B cell (primary cell): ENCODE measurements around the gene LRRC43. TPM values are rescaled to one million over a fixed set of nuclear protein-coding genes. Genes with fewer than 3 reads are reported as not detected.

Experiments
- ATAC-seq: fragments of 200-7000 bp; cut with Tn5 transposase; one replicate; pipeline ENCODE4 v1.10.0; 2021; ENCODE audit warnings: low read depth, mild to moderate bottlenecking, moderate number of reproducible peaks, moderate library complexity
- CTCF ChIA-PET: fragments of 350-600 bp; sonication (Branson Sonifier 250); formaldehyde crosslinking; loops from one replicate; lab custom pipeline; 2021; ENCODE audit warnings: antibody characterized with exemption, inconsistent platforms; lab: Charles Lee
- POLR2A ChIA-PET: fragments of 350-600 bp; sonication (Branson Sonifier 250); formaldehyde crosslinking; loops from one replicate; lab custom pipeline; 2021; ENCODE audit warnings: antibody characterized with exemption; lab: Charles Lee
- DNase-seq: peaks from one replicate; pipeline ENCODE4 v3.0.0; 2013
- H2AFZ ChIP-seq: 2 replicates; pipeline ENCODE4 v1.6.1; 2012; ENCODE audit warnings: mild to moderate bottlenecking, low read depth, low read length; ENCODE audit not compliant: insufficient read depth, poor library complexity, severe bottlenecking
- H3K27ac ChIP-seq, 2 donors: 1 replicate in 1 of 2; 2 replicates in 1 of 2; pipeline ENCODE4 v1.5.1; 2012 to 2013; ENCODE audit warnings: low read length in 2 of 2, mild to moderate bottlenecking in 2 of 2, moderate library complexity in 1 of 2
- H3K27me3 ChIP-seq, 4 experiments: fragments of 200-600 bp in 1 of 4; sonication (generic) in 1 of 4; replicated peaks in 1 of 4; 1 replicate in 2 of 4; 2 replicates in 2 of 4; pipeline versions ENCODE4 v1.6.1 to v1.7.0; 2013 to 2016; ENCODE audit warnings: low read length in 3 of 4, mild to moderate bottlenecking in 2 of 4, mixed read lengths in 1 of 4, moderate library complexity in 1 of 4; ENCODE audit not compliant: insufficient read depth in 4 of 4, control insufficient read depth in 3 of 4; ENCODE audit errors: control extremely low read depth in 1 of 4
- H3K36me3 ChIP-seq, 2 experiments: replicated peaks in 1 of 2; 1 replicate in 1 of 2; 2 replicates in 1 of 2; pipeline versions ENCODE4 v1.6.1 to v1.7.1; 2013; ENCODE audit warnings: low read length in 1 of 2; ENCODE audit not compliant: insufficient read depth in 2 of 2, control insufficient read depth in 1 of 2; ENCODE audit errors: control extremely low read depth in 1 of 2, extremely low read depth in 1 of 2
- H3K4me1 ChIP-seq, 2 donors: fragments of 200-600 bp in 1 of 2; sonication (generic) in 1 of 2; 1 replicate in 1 of 2; 2 replicates in 1 of 2; pipeline versions ENCODE4 v1.5.1 to v1.6.1; 2013 to 2017; ENCODE audit warnings: low read length in 2 of 2; ENCODE audit not compliant: control insufficient read depth in 2 of 2, insufficient read depth in 2 of 2
- H3K4me2 ChIP-seq: replicated peaks from 2 replicates; pipeline ENCODE3; 2012; ENCODE audit warnings: mild to moderate bottlenecking, low read depth, low read length; ENCODE audit not compliant: poor library complexity, severe bottlenecking
- H3K4me3 ChIP-seq, 5 experiments: fragments of 200-600 bp in 1 of 5; sonication (generic) in 1 of 5; 1 replicate in 3 of 5; 2 replicates in 2 of 5; pipeline versions ENCODE4 v1.5.1 to v1.7.0; 2011 to 2016; ENCODE audit warnings: low read length in 4 of 5, mild to moderate bottlenecking in 4 of 5, low read depth in 2 of 5, control low read depth in 1 of 5, moderate library complexity in 1 of 5; ENCODE audit not compliant: insufficient read depth in 1 of 5; ENCODE audit errors: control extremely low read depth in 1 of 5, extremely low read depth in 1 of 5
- H3K79me2 ChIP-seq: fragments of 200-600 bp; sonication (generic); one replicate; pipeline ENCODE4 v1.6.0; 2016; ENCODE audit warnings: low read length; ENCODE audit not compliant: control insufficient read depth, insufficient read depth
- H3K9ac ChIP-seq: fragments of 200-600 bp; sonication (generic); 2 replicates; pipeline ENCODE4 v1.6.1; 2017; ENCODE audit warnings: mild to moderate bottlenecking, low read length, moderate library complexity
- H3K9me3 ChIP-seq, 3 donors: one replicate each; pipeline versions ENCODE4 v1.6.1 to v1.7.1; 2013; ENCODE audit warnings: low read length in 2 of 3; ENCODE audit not compliant: control insufficient read depth in 2 of 3, insufficient read depth in 1 of 3; ENCODE audit errors: control extremely low read depth in 1 of 3
- H4K20me1 ChIP-seq: 2 replicates; pipeline ENCODE4 v1.6.0; 2012; ENCODE audit warnings: mild to moderate bottlenecking, low read length; ENCODE audit not compliant: insufficient read depth, control insufficient read depth, poor library complexity, severe bottlenecking
- H3K27ac Mint-ChIP-seq: one replicate; pipeline ENCODE4 v1.8.0; 2021; ENCODE audit warnings: mixed read lengths
- H3K27me3 Mint-ChIP-seq: one replicate; pipeline ENCODE4 v1.8.0; 2021; ENCODE audit warnings: mixed read lengths
- H3K4me1 Mint-ChIP-seq: one replicate; pipeline ENCODE4 v1.8.0; 2021; ENCODE audit warnings: mixed read lengths
- H3K4me3 Mint-ChIP-seq: one replicate; pipeline ENCODE4 v1.8.0; 2021; ENCODE audit warnings: mixed read lengths
- H3K9me3 Mint-ChIP-seq: one replicate; pipeline ENCODE4 v1.8.0; 2022; ENCODE audit warnings: mixed read lengths; ENCODE audit not compliant: insufficient read depth
- CTCF ChIP-seq: fragments of 200-600 bp; IDR thresholded peaks from one replicate; pipeline ENCODE4 v1.8.0; 2022; ENCODE audit warnings: antibody characterized with exemption, mild to moderate bottlenecking
- EZH2 ChIP-seq: IDR thresholded peaks from 2 replicates; pipeline ENCODE4 v1.6.1; 2012; ENCODE audit warnings: borderline replicate concordance, low read depth, mild to moderate bottlenecking, moderate library complexity, low read length; ENCODE audit not compliant: insufficient read depth, poor library complexity, severe bottlenecking
- WGBS: methylation state at CpG from one replicate; pipeline ENCODE4 v1.1.5; 2013; ENCODE audit warnings: missing lambda C conversion rate; ENCODE audit not compliant: insufficient coverage; 5-methylcytosine and 5-hydroxymethylcytosine counted together
- intact Hi-C: fragments of 100-400 bp; cut with micrococcal nuclease; formaldehyde crosslinking; loops from one replicate; pipeline ENCODE4 v1.10.0; 2022
- polyA plus RNA-seq: library from polyadenylated mRNA; depleted of rRNA; stranded (reverse); fragments of >200 nt; gene quantifications from 2 replicates; pipeline ENCODE4 v1.2.3, GENCODE V29; 2012
- total RNA-seq, 2 donors: library from RNA; stranded (reverse); fragments of 120-200 nt in 1 of 2; gene quantifications; 1 replicate in 1 of 2; 2 replicates in 1 of 2; pipeline versions ENCODE4 v1.2.3 to v1.2.4, GENCODE V29; 2013 to 2022

Gene LRRC43
- total and polyA plus RNA-seq, 2 donors (not counting 1 experiment from before 2014, with no cell fraction given) = not detected

DNA sequence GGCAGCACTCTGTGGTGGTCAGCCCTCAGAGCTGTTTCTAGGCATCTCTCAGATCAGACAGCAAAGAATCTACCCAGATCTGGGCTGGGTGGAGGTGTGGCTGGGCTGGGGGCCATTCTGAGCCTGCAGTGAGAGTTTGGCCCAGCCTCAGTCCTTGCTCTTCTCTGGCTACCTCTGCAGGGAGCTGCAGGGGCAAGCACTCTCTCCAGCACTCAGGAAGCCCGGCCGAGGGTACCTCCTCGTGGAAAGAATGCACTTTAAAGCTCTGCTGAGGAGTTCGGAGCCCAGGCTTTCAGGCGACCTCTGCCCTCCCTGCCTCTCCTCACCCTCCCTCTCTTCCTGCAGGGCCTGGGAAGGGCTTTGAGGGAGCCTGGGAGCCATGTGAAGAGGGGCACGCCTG, 40.1 kb upstream of the LRRC43 start:
- 94% methylated on average over 6 of the region's 6 CpGs for WGBS
- H3K9me3 Mint-ChIP-seq = no peaks in the 10 kb centered on the region
- Histone ChIP-seq H4K20me1 (no peaks in the 10 kb centered on the region), H3K27me3 (no peaks in the 10 kb centered on the region), H3K27ac (no peak overlapping the region), H2AFZ (no peak overlapping the region), H3K4me2 (no peak overlapping the region), H3K4me1 (no peaks in the 10 kb centered on the region), H3K9ac (no peak overlapping the region), H3K4me3 (no peak overlapping the region), H3K79me2 (no peaks in the 10 kb centered on the region), H3K36me3 (peaks cover 0 to 39% of the 10 kb centered on the region in 2 experiments), H3K9me3 (no peaks in the 10 kb centered on the region)
- ChIA-PET POLR2A (no interaction called here), CTCF (no interaction called here)
- intact Hi-C loops = no loop called here
- ATAC-seq = no peak
- H3K27me3 Mint-ChIP-seq = no peaks in the 10 kb centered on the region
- H3K27ac Mint-ChIP-seq = no peak overlapping the region
- H3K4me1 Mint-ChIP-seq = no peaks in the 10 kb centered on the region
- no peak for DNase-seq
- TF ChIP-seq CTCF (no peak), EZH2 (no peak)
- H3K4me3 Mint-ChIP-seq = no peak overlapping the region

DNA sequence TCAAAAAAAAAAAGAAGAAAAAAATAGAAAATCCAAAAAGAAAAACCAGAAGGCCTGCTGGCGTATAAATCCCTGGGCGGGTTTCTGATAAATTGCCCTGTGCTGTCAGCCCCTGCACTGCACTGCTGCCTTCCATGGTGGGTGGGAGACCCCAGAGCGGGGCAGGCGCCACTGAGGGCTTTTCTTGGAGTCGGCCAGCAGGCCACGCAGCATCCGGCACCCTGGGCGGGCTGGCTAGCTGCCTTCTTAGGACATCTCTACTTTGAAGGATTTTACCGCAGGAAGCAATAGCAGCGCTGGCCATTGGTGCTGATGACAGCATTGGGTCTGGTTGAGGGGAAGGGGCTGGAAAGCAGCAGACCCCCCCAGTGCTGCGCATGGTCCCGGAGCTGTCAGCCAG, 38.0 kb upstream of the LRRC43 start:
- POLR2A ChIA-PET = no interaction called here
- 98% methylated on average over 10 of the region's 12 CpGs for WGBS
- TF ChIP-seq EZH2 (no peak), CTCF (no peak)

More for the DNA sequence above, 38.0 kb upstream of the LRRC43 start:
- Histone ChIP-seq H3K9me3 (no peaks in the 10 kb centered on the region), H3K9ac (no peak overlapping the region), H2AFZ (no peak overlapping the region), H3K4me1 (no peaks in the 10 kb centered on the region), H3K79me2 (no peaks in the 10 kb centered on the region), H4K20me1 (no peaks in the 10 kb centered on the region), H3K4me2 (no peak overlapping the region), H3K27me3 (no peaks in the 10 kb centered on the region), H3K4me3 (no peak overlapping the region), H3K36me3 (peaks cover 0 to 28% of the 10 kb centered on the region in 2 experiments), H3K27ac (no peak overlapping the region)
- Mint-ChIP-seq H3K4me3 (no peak overlapping the region), H3K27me3 (no peaks in the 10 kb centered on the region), H3K4me1 (no peaks in the 10 kb centered on the region), H3K9me3 (no peaks in the 10 kb centered on the region), H3K27ac (no peak overlapping the region)
- intact Hi-C loops = no loop called here
- no peak for ATAC-seq
- CTCF ChIA-PET = interaction anchor here (1.2 kb wide), 1 partner anchor 90 kb away, joined by 3 read pairs; no protein-coding TSS in a partner anchor
- DNase-seq = no peak
